Activated CD8-positive, alpha-beta memory T cell treated with anti-CD3 and anti-CD28 coated beads for 1 hour (primary cell): ENCODE data around the gene DERL3.

Experiments
- DNase-seq, 2 donors: peaks; one replicate each; pipeline ENCODE4 v3.0.0-alpha.2; 2020; ENCODE audit warnings: low read depth in 1 of 2; ENCODE audit errors: extremely low read depth in 1 of 2

Gene DERL3

DNA sequence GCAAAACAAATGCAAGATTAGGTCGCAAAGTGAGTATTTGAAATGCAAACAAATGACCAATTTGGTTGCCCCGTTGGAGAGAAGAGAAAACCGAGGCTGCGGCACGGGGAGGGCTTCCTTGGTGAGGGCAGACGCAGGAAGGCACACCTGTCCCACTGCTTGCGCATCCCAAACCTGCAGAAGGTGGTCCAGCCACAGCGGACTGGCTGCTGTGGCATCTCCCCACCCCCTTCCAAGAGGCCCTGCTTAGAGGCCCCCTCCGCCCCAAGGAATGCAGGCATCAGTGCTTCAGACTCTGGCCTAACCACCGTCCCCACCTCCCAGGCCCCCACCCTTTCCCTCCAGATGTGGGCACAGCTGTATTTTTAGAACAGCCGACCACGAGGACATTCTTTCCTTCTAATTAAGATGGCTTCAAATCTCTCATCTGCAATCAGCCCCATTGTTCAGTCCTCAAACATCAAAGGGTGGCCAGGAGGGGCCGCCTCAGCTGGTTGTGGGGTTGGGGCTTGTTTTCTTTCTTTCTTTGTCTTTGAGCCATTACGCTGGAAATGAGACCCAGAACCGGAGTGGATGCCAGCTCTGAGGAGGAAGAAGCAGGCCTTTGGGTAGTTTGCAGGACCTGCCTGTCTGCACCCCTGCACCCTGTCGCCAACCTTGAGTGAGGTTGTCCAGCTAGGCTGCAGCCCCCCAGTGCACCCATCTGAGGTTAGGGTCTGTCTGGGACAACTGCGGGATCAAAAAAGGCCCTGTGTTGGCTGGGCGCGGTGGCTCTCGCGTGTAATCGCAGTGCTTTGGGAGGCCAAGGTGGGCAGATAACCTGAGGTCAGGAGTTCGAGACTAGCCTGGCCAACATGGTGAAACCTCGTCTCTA is 9.4 kb upstream of the DERL3 start:
- no peak for DNase-seq

DNA sequence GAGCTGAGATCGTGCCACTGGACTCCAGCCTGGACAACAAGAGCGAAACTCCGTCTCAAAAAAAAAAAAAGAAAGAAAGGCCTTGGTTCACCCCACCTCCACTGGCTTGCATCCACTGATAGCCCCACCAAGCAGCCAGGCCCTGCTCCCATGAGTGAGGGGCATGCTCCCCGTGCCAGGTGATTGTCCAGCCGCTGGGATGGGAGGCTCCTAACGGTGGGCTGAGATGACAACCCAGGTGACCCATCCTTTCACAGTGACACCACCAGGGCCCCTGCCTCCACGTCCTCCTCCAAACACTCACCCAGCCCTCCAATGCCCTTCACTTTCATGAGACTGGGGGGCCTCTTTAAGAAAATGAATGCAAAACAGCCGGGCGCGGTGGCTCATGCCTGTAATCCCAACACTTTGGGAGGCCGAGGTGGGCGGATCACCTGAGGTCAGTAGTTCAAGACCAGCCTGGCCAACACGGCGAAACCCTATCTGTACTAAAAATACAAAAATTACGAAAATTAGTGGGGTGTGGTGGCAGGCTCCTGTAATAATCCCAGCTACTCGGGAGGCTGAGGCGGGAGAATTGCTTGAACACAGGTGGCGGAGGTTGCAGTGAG is 8.6 kb upstream of the DERL3 start:
- no peak for DNase-seq

DNA sequence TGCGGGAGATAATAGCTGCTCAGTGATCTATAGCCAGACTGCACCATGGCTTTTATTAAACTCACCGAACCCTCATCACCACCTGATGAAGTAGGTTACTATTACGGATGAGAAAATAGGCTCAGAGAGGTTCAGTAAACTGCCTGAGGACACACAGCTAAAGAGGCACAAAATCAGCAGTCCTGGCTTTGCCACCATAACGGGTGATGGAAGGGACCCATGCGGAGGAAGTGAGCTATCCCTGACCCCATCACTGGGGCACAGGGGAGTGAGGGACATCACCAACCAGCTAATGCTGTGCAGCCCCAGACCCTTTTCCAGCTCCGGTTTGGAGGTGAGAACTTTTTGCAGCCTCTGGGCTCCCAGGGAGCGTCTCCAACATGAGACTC is 7.3 kb upstream of the DERL3 start:
- DNase-seq, result no peak

DNA sequence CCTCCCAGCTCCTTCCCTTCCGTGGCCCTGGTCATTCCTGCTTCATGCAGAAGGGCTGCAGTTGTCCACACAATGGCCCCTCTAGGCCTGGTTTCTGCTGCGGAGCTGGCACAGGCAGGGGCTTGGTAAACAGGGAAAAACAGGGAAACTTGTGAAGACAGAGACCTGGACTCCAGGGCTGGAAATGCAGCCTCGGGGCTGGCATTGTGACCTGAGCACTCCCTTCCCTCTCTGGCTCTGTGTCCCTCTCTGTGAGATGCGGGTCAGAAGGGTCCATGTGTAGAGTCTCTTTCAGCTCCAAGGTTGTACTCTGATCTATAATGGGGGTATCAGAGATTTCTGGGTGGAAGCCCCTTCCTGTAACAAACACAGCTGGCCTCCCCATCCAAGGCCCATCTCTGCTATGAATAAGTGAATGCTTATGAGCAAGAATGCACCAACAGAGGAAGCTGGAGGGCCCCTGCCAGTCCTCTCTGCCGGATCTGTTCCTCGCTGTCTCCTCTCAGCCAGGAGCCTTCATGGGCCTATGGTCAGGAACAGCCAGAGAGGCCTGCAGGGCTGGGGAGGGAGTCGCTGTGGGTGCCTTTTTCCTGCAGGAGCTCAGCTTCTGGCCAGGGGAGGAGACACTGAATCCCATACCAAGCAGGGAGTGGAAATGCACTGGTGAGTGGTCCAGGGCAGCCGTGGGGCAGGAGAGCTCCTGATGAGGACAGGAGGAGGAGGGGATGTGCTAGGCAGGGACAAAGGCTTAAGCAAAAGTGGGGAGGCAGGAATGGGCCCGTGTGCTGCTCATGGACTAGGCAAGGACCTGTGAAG is 6.7 kb upstream of the DERL3 start:
- DNase-seq, result no peak

DNA sequence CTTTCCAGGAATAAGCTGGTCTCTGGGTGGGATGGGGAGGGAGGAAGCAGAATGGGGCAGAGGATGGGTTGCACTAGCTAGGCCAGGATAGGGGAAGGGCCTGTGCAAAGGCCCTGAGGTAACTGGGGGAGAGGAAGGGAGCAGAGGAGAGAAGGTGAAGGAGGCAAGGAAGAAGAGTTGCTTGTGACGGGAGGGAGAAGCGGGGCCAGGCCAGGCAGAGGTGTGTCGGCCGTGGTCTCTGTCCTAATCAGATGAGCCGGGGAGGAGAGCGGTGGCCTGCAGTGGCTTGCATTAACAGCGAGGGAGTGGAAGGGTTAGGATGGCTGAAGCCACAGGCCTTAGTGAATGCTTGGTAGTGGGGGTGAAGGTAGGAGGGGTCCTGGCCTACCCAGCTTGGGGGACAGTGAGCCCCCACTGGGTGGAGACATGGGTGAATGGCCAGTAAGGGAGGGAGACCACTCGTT is 6.0 kb upstream of the DERL3 start:
- no peak for DNase-seq

DNA sequence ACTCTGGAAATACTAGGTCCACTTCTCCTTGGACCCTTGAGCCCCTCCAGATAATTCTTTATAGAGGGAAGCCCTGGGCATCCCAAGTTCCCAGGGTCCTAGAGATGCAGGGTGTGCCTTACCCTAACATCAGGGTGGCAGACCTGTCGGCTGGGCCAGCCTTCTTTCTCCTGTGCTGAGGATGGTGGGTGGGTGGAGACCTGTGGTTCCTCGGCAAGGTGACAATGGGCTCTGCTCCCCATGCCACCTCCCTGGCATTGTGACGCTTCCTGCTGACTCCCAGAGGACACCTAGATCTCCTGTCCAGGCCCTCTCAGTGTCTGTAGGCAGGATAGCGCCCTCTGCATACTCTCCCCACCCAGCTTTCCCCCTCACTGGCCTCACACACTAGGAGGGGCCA is 3.8 kb upstream of the DERL3 start:
- no peak for DNase-seq

DNA sequence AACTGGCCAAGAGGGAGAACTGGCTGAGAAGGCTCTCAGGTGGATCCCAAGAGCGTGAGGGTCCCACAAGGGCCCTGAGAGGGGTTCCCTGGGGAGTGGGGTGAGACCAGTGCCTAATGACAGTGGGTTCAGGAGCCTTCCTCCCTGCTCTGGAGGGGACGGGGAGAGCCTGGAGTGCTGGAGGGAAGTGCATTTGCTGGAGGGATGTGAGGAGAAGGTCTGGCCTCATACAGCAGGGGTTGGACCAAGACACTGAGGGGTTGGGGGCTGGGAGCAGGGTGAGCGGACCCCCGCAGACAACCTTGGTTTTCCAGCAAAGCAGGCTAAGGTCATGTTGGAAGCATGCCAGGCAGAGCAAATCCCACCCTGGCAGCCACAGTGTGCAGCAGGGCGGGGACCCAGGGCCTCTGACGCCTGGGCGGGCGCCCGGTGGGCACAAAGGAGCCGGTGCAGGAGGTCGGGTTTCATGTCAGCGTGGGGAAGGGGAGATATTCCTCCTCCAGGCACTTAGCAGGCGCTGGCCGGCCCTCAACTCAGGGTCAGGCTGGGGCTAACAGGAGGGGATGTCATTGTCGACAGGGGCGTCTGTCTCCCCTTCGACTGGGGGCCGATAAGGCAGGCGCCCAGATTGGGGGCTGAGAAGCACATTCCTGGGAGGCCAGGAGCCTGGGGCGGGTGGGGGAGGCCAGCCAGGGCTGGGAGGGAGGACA is 3.1 kb upstream of the DERL3 start:
- no peak for DNase-seq

DNA sequence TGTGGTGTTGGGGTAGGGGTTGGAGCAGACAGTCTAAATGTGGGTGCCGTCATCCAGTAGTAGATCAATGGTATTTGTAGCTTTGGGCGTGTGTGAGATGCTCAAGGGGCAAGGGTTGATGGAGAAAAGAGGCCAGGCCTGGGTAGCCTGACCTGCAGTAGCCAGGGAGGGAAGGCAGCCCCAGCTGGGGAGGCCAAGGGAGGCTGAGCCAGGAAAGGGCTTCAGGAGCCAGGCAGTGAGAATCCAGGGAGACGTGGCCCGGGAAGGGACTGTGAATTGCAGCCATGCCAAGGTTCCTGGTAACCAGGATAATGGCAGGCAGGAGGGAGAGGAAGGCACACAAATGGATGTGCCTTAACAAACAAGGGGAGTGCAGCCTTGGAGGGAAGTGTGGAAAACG is 2.5 kb upstream of the DERL3 start:
- no peak for DNase-seq

DNA sequence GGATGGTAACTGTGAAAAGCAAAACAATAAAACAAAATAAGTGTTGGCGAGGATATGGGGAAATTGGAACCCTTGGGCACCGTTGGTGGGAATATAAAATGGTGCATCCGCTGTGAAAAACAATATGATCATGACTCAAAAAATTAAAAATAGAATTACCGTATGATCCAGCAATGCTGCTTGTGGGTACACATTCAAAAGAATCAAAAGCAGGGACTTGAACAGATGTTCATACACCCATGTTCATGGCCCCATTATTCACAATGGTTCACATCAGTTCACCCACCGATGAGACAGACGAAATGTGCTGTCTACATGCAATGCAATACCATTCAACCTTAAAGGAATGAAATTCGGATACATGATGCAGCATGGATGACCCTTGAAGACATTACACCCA is 1.2 kb upstream of the DERL3 start:
- no peak for DNase-seq

DNA sequence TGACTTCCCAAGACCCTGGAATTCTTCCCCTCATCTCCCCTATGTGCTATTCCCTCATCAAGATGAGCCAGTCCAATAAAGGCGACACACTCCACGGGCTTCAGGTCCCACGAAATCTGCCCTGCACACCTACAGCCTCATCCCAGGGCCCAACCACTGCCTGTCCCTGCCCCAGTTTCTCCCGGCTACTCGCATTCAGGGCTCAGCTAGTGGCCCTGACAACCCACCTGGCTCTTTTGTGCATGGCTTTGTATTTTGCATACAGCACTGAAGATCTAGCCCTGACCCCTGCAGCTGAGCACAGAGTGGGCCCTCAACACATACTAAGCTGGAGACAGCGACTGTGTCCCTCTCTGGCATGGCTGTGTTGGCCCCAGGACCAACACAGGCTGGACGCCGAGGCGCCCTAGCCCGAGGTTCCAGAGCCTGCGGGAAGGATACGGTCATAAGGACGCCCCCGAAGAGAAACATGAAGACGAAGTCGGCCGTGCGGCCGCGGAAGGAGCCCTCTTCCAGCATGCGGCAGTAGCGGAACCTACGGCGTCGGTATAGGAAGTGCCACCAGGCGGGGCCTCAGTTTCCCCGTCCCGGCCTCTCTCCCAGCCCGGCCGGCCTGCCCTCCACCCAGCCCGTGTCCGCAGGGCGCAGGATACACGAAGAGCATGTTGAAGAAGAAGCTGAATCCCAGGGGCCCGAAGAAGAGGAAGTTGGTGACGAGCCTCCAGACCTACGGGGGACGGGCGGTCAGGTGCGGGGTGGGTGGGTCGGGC is 710 bp downstream of the DERL3 start:
- no peak for DNase-seq

DNA sequence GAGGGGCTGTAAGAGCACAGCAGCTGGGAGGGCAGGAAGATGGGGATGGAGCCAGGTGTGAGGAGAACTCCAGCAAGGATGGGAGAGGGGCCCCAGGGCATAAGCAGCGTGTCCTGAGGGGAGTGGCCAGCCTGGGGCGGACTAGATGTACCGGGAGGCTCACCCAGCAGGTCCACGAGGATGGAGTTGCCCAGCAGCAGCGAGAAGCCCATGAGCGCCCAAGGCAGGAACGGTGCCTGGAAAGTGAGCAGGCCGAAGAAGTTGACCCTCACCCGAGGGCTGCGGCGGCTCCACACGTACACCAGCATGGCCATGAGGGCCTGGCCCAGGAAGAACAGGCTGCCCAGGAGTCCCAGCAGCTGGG is 1.3 kb downstream of the DERL3 start:
- no peak for DNase-seq

DNA sequence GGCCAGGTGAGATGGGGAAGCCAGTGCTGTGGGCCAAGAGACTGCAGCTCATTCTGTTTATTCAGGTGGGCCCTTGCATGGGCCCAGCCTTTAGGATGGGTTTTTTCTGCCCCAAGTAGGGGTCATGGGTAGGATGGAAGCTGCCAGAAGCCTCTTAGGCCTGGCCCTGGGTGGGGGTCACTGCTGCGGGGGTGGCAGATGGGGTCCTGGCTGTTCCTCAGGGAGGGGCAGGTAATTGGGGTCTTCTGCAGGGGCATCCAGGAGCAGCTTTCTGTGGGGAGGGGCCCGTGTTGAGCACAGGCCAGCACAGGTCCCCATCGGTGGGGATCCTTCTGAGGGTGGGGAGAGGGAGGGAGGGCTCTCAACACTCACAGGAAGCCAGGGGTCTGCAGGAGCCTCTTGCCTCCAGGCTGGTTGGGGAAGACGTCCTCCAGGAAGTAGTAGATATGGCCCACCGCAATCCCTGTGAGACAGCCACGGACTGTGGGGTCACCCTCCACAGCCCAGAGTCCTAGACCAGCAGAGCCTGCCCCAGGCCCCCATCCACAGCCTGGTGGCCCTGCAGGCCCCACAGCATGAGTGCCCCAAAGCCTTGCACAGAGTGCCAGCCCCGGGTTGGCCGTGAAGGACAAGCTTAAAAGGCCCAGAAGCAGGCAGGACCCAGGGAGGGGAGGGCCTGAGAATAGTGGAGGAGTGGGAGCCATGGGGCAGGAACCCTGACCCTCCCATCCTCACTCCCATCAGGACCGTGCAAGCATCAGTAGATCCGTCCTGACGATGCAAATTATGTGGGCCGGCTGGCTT is 1.9 kb downstream of the DERL3 start:
- DNase-seq, result no peak

DNA sequence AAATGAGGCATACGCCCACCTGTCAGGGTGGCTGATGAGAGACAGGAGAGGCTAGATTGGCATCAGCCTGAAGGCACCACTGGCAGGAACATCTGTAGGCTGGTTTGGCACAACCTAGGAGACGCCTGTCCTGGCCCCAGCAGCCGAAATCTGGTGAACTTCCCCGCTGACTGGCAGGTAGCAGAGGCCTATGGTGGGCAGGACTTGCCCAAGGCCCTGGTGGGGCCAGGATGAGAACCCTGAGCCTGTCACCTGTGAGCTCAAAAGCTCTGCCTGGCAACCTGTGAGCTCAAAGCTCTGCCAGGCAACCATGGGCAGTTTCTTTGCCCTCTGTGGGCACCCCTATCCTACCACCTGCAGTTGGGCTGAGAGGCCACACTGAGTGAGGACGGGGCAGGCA is 2.5 kb downstream of the DERL3 start:
- DNase-seq, result no peak

DNA sequence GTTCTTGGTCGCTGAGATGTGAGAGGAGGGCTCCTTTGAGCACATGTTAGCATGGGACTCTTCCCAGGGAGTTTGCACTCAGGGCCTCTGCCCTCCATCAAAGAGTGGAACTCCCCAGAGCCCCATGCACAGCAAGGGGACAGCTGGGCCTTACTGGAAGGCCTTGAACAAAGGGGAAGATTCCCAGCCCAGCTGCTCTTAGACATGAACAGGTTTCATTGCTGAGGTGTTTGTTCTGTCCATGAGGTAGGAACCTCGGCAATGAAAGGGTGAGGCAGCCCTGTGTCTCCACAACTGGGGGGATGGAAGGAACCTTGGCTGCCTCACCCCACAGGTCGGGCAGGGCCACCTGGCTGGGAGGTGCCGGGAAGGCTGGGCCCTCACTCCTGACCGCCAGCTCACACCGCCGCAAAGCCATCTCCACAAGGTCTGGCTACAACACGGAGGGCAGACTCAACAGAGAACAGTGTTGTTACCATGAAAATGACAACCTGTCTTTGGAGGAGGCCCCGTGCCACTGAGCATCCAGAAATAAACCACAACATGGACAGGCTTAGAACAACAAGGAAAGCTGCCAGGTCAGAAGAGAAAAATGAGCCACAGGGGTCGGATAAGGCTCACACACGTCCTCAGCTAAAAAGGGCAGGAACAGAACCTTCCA is 3.2 kb downstream of the DERL3 start:
- DNase-seq, result no peak

DNA sequence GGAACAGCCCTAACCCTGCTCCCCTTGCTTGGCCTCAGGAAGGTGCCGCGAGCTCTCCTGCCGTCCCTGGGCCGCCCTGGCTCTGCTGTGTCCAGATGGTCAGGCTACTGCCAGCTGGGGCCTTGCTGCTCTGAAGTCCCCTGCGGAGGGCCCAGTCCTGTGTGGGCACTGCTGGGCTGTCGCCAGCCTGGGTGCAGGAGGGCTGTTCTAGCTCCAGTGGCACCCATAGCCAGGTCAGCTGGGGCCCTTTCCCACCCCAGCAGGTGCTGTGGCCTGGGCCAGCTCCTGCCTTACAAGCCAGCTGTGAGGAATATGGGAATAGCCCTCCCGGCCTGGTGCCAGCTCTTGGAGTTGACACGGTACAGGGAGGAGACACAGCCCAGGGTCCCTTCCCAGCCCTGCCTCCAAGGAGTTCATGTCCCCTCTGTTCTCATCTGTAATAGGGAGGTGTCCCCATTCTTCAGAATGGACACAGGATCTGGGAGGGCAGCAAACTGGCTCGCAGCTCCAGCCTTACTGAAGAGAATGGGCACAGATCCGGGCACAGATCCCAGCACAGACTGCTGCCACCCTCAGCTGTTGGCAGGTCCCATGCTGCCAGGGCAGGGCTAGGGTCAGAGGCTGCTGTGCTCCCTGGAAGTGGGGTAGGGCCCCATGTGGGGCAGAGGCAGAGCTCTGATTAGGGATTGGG is 3.9 kb downstream of the DERL3 start:
- DNase-seq, result no peak

DNA sequence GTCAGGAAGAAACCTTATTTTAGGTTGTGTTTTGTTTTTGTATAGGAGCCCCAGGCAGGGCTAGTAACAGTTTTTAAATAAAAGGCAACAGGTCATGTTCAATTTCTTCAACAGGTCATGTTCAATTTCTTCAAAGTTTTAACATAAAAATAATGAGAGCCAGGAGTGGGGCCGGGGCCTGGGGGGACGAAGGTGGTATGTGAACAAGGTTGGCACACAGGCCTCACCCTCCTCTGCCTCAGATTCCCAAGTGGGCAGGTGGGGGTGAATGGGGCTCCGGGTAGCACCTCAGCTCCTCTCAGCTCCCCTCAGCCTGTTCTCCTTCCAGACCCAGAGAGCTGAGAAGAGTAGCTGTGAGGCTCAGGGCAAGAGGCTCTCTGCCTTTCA is 4.4 kb downstream of the DERL3 start:
- DNase-seq, result no peak

DNA sequence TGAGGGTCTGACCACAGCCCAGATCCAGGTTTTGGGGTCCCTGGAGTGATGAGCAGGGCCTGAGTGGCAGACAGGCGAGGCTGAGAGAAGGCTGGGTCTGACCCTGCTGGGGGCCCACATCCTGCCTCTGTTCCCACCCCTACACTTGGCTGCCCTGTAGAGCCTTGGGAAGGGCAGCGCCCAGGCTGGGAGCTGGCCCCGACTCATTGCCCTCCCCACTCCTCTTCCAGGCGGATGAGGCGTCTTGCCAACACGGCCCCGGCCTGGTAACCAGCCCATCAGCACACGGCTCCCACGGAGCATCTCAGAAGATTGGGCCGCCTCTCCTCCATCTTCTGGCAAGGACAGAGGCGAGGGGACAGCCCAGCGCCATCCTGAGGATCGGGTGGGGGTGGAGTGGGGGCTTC is 4.9 kb downstream of the DERL3 start:
- no peak for DNase-seq

DNA sequence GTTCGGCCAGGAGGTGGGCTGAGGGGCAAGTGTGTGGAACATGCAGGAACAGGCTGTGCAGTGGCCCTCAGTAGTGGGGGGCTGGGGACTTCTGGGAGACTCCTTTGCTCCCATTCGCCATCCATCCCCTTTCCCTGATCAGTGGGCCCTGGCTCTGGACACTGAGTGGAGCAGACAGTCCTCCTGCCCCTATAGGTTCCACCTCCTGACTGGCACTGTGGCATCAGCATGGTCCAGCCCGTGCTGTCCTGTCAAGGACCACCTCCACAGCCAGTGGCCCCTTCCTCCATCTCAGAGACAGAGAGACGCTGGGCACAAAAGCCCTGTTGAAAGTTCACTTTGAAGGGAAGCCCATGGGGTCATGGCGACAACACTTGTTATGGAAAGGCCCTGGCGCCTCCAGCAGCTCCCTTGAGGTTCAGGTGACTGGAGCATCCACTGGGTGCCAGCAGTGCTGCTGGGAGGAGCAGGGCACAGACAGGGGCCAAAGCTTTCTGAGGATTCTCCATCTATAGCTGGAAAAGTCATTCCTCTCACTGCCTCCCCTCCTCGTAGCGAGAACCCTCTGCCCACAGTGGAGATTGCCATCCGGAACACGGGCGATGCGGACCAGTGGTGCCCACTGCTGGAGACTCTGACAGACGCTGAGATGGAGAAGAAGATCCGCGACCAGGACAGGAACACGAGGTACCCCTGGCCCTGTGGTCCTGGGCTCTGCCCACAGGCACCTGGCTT is 5.6 kb downstream of the DERL3 start:
- no peak for DNase-seq
